Skeletal muscle tissue (tissue), 4 donors: ENCODE results near the gene TSKU. TPM values are rescaled to one million over a fixed set of nuclear protein-coding genes. Genes with fewer than 3 reads are reported as not detected.
A peak's percentile ranks its signal among the peaks of the same experiment; 100 is the strongest.

Source experiments
- H3K27ac ChIP-seq: one replicate; pipeline ENCODE4 v1.7.0; 2013; ENCODE audit warnings: mild to moderate bottlenecking, low read depth, low read length, inconsistent platforms
- H3K27me3 ChIP-seq, 3 donors: one replicate each; pipeline ENCODE4 v1.7.0; 2013; ENCODE audit warnings: low read length in 3 of 3; ENCODE audit not compliant: control insufficient read depth in 3 of 3, insufficient read depth in 3 of 3
- H3K36me3 ChIP-seq, 3 donors: one replicate each; pipeline ENCODE4 v1.7.0; 2013; ENCODE audit warnings: low read length in 3 of 3; ENCODE audit not compliant: control insufficient read depth in 3 of 3, insufficient read depth in 3 of 3
- H3K4me1 ChIP-seq, 3 donors: one replicate each; pipeline ENCODE4 v1.7.0; 2013; ENCODE audit warnings: low read length in 3 of 3, mild to moderate bottlenecking in 3 of 3; ENCODE audit not compliant: control insufficient read depth in 3 of 3, insufficient read depth in 3 of 3
- H3K4me3 ChIP-seq, 3 donors: one replicate each; pipeline ENCODE4 v1.7.0; 2013; ENCODE audit warnings: low read length in 3 of 3
- H3K9ac ChIP-seq, 3 donors: one replicate each; pipeline ENCODE4 v1.7.0; 2013; ENCODE audit warnings: low read length in 3 of 3, mild to moderate bottlenecking in 3 of 3, moderate library complexity in 2 of 3, low read depth in 1 of 3
- H3K9me3 ChIP-seq, 3 donors: one replicate each; pipeline ENCODE4 v1.7.0; 2013; ENCODE audit warnings: low read length in 3 of 3; ENCODE audit not compliant: control insufficient read depth in 3 of 3
- total RNA-seq: library from RNA; depleted of rRNA; stranded (reverse); fragments of >200 nt; gene quantifications from one replicate; pipeline ENCODE4 v1.2.3, GENCODE V29; 2014
- donor health status: Osteomylitis.

Gene TSKU
- total RNA-seq, 1 donor from 2014 or later, result 6.8 TPM

GRCh38 chr11:76832361-76832760 lies 49.2 kb downstream of the TSKU start:
- no peak overlapping the region for H3K27ac ChIP-seq
- no peak overlapping the region for H3K4me3 ChIP-seq
- H3K9ac ChIP-seq, result no peak overlapping the region
- peaks cover 0 to 6% (median under 1%) of the 10 kb centered on the region in 3 donors for H3K27me3 ChIP-seq
- H3K36me3 ChIP-seq, result no peaks in the 10 kb centered on the region
- H3K9me3 ChIP-seq, result no peaks in the 10 kb centered on the region
- H3K4me1 ChIP-seq, result peaks cover 3 to 14% (median 8%) of the 10 kb centered on the region in 3 donors

GRCh38 chr11:76834151-76834550 lies 51.0 kb downstream of the TSKU start:
- Histone ChIP-seq H3K27ac (no peak overlapping the region), H3K9ac (no peak overlapping the region), H3K4me3 (no peak overlapping the region), H3K27me3 (peaks cover 0 to 12% (median 7%) of the 10 kb centered on the region in 3 donors), H3K9me3 (no peaks in the 10 kb centered on the region), H3K4me1 (peaks cover 6 to 19% (median 18%) of the 10 kb centered on the region in 3 donors), H3K36me3 (no peaks in the 10 kb centered on the region)

DNA sequence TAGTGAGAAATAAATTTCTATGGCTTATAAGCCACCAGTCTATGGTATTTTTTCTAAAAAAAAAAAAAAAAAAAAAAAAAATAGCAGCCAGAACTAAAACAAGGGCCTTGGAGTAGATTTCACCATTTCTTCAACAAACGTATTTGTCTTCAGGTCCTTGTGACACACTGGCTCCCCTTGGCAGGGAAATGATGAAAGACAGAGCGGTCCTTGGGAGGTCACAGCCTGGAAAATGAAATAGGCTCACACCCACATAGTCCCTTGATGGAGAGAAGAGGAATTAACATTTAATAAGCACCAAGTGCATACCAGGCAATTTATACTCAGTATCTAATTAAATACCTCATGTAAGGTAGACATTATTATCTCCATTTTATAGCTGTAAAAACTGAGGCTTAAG lies 51.9 kb downstream of the TSKU start:
- H3K4me3 ChIP-seq, result no peak overlapping the region
- no peak overlapping the region for H3K27ac ChIP-seq
- no peaks in the 10 kb centered on the region for H3K36me3 ChIP-seq
- H3K9me3 ChIP-seq, result no peaks in the 10 kb centered on the region
- H3K4me1 ChIP-seq, result peaks cover 6 to 19% (median 18%) of the 10 kb centered on the region in 3 donors
- no peak overlapping the region for H3K9ac ChIP-seq
- peaks cover 0 to 18% (median 7%) of the 10 kb centered on the region in 3 donors for H3K27me3 ChIP-seq

DNA sequence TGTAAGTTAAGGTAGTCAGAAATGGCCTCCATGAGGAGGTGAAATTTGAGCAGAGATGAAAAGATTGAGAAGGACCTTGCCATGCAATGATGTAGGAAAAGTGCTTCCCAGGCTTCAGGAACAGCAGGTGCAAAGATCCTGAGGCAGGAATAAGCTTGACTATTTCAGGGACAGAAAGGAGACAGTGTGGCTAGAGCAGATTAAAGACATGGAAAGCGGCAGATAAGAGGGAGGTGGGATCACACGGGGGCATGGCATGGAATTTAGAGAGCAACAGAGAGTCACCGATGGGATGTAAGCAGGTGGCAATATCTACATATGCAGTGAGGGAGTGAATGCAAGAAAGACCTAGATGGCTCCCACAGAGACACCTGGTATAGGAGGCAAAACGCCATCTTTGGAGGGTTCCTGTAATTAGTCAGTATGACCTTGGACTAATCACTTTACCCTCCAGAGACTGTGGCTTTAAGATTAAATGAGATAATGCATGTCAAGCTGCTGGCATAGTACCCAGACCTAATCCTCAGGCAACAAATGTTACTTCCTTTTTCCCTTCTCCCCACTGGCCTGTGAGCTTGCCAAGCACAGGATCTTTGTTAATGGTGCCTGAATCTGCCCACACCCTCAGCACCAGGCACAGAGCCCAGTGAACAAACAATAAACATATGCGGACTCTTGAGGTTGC lies 52.9 kb downstream of the TSKU start:
- peak overlapping the region; percentile 36 for H3K27ac ChIP-seq
- H3K9me3 ChIP-seq, result no peaks in the 10 kb centered on the region
- H3K36me3 ChIP-seq, result no peaks in the 10 kb centered on the region
- H3K4me3 ChIP-seq, result no peak overlapping the region
- no peak overlapping the region for H3K9ac ChIP-seq
- peaks cover 6 to 19% (median 14%) of the 10 kb centered on the region in 3 donors for H3K4me1 ChIP-seq
- H3K27me3 ChIP-seq, result peaks cover 0 to 18% (median 7%) of the 10 kb centered on the region in 3 donors

- no peaks in the 10 kb centered on the region for H3K36me3 ChIP-seq
- H3K9me3 ChIP-seq, result no peaks in the 10 kb centered on the region
- H3K4me3 ChIP-seq, result no peak overlapping the region
- no peak overlapping the region for H3K9ac ChIP-seq
- peaks cover 0 to 18% (median 7%) of the 10 kb centered on the region in 3 donors for H3K27me3 ChIP-seq
- no peak overlapping the region for H3K27ac ChIP-seq
- H3K4me1 ChIP-seq, result peaks cover 6 to 19% (median 14%) of the 10 kb centered on the region in 3 donors
These were observed 53.6 kb downstream of the TSKU start for GRCh38 chr11:76836613-76837291.

- Histone ChIP-seq H3K9ac (no peak overlapping the region), H3K4me1 (peaks cover 6 to 19% (median 14%) of the 10 kb centered on the region in 3 donors), H3K27me3 (peaks cover 0 to 18% (median 7%) of the 10 kb centered on the region in 3 donors), H3K27ac (no peak overlapping the region), H3K4me3 (no peak overlapping the region), H3K36me3 (no peaks in the 10 kb centered on the region), H3K9me3 (no peaks in the 10 kb centered on the region)
These were observed 54.8 kb downstream of the TSKU start for GRCh38 chr11:76837696-76838677.

DNA sequence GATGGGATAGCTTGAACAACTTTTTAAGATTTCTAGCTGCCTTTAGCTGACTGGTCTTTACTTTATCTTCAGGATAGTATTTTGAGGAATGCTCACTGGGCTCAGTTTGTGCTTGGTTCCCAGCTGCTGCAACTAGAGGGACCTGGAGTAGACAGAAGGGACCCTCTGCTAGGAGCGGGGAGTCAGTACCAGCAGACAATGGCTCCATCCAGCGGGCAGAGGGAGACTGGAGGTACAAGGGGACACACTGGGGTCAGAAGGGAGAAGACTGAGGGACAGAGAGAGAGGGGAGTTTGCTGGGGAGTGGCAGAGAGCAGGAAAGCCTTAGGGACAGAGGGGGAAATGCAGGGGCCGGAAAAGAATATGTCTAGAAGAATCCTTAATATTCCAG lies 55.5 kb downstream of the TSKU start:
- H3K4me1 ChIP-seq, result peaks cover 6 to 19% (median 14%) of the 10 kb centered on the region in 3 donors
- no peak overlapping the region for H3K9ac ChIP-seq
- H3K27ac ChIP-seq, result no peak overlapping the region
- H3K9me3 ChIP-seq, result no peaks in the 10 kb centered on the region
- H3K36me3 ChIP-seq, result no peaks in the 10 kb centered on the region
- no peak overlapping the region for H3K4me3 ChIP-seq
- H3K27me3 ChIP-seq, result peaks cover 0 to 18% (median 7%) of the 10 kb centered on the region in 3 donors

DNA sequence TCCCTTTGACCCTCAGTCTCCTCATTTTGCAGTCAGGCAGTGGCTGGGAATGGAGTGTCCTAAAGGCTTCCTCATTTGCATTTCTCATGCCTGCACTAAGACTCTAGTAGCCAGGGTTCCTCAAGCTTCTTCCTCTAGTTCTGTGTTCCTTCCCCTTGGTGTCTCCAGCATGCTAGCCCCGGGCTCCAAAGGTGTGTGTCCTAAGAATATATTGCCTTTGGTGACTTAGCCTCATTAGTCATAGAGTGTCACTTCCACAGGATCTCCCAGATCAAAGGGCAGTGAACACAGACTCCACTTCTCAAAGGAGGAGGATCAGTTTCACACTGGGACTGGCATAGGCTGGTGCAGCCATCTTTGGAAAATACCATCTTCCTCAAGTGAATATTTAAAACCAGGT lies 56.2 kb downstream of the TSKU start:
- Histone ChIP-seq H3K36me3 (no peaks in the 10 kb centered on the region), H3K4me1 (peaks cover 6 to 19% (median 14%) of the 10 kb centered on the region in 3 donors), H3K27ac (no peak overlapping the region), H3K4me3 (no peak overlapping the region), H3K9me3 (no peaks in the 10 kb centered on the region), H3K9ac (no peak overlapping the region), H3K27me3 (peaks cover 0 to 18% (median 7%) of the 10 kb centered on the region in 3 donors)

GRCh38 chr11:76841923-76842452 lies 58.8 kb downstream of the TSKU start:
- Histone ChIP-seq H3K27ac (no peak overlapping the region), H3K9ac (no peak overlapping the region), H3K27me3 (peaks cover 0 to 13% (median 7%) of the 10 kb centered on the region in 3 donors), H3K9me3 (no peaks in the 10 kb centered on the region), H3K36me3 (no peaks in the 10 kb centered on the region), H3K4me3 (no peak overlapping the region), H3K4me1 (peaks cover 3 to 11% (median 7%) of the 10 kb centered on the region in 3 donors)
